ENCODE measurements around the gene LMOD1.
"Not testable (repeated sequence)": the region's sequence is repeated elsewhere in the genome, so short reads cannot be mapped to it uniquely, and the experiment has no call there.

The LMOD1 gene

DNA sequence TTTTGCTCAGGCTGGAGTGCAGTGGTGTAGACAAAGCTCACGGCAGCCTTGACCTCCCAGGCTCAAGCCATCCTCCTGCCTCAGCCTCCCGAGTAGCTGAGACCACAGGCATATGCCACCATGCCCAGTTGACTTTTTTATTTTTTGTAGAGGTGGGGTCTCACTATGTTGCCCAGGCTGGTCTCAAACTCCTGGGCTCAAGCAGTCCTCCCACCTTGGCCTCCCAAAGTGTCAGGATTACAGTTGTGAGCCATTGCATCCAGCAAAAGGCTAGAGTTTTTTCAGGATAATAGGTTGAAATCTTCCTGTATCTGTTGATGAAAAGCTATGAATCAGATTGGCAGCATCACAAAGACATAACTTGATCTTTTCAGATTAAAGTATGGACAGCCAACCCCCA is 89.6 kb downstream of the LMOD1 start:
- H3K9me3 Mint-ChIP-seq; H3K27me3 Mint-ChIP-seq (ENCODE audit: low read depth); H3K27ac Mint-ChIP-seq; H3K4me1 Mint-ChIP-seq (ENCODE audit: low read depth); H3K4me3 Mint-ChIP-seq: not testable (repeated sequence)
- H3K36me3 Mint-ChIP-seq (ENCODE audit: low read depth), result peaks cover 60% of the 10 kb centered on the region

DNA sequence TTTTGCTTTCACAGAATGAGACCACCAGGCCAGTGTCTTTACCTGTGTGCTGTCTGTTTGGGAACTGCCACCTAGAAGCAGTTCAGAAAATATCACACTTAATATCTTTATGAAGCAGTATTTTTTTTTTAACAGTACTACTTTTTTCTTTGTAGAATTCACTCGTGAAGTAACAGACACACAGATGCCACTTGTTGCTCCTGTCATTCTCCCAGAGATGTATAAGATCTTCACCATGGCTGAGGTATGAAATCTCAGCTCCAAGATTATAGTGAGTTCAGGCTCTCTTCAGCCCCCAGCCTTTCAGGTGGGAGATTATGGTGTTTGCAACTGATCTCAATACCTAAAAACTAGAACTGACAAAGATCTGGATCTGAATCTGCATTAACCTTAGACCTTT is 94.4 kb downstream of the LMOD1 start:
- Mint-ChIP-seq H3K4me1 (ENCODE audit: low read depth) (no peaks in the 10 kb centered on the region), H3K9me3 (no peaks in the 10 kb centered on the region), H3K4me3 (no peak overlapping the region), H3K36me3 (ENCODE audit: low read depth) (peaks cover 42% of the 10 kb centered on the region), H3K27ac (no peak overlapping the region), H3K27me3 (ENCODE audit: low read depth) (no peaks in the 10 kb centered on the region)

GRCh38 chr1:201850053-201850397 is 96.3 kb downstream of the LMOD1 start:
- Mint-ChIP-seq H3K27ac (no peak overlapping the region), H3K36me3 (ENCODE audit: low read depth) (peaks cover 27% of the 10 kb centered on the region)

DNA sequence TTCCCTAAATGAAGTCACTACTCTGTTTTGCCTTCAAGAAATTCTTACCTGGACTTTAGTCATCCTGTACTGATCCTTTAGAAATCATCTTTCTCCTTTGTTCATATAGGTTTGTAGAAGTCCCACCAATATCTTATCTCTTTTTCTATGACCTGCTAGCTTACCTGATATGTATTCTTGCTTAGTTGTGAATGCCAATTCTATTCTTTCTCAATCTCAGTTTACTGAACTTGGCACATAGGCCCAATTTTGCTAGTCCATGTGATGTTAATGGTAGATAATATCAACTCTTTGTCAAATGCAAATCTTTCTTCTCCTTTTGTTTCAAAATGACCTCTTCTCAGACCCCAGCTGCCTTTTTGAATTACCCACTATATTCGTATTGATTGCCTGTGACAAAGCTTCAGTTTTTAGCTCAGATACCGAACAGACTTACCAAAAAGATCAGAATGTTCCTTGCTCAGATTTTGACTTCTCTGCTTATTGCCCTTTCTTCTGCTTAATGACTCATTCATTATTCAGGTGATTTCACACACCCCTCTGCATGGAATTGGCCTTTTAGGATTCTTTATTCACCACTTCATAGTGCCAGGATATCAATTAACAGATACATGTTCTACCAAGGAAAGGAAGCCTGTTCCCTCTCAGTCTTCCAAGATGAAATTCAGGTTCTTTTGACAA is 96.8 kb downstream of the LMOD1 start:
- Mint-ChIP-seq H3K36me3 (ENCODE audit: low read depth) (peaks cover 22% of the 10 kb centered on the region), H3K4me3 (no peak overlapping the region), H3K4me1 (ENCODE audit: low read depth) (peaks cover 2% of the 10 kb centered on the region), H3K27ac (peak overlapping the region; percentile 22), H3K27me3 (ENCODE audit: low read depth) (no peaks in the 10 kb centered on the region), H3K9me3 (no peaks in the 10 kb centered on the region)

More at GRCh38 chr1:201850053-201850397, 96.3 kb downstream of the LMOD1 start:
- no peaks in the 10 kb centered on the region for H3K27me3 Mint-ChIP-seq (ENCODE audit: low read depth)
- no peak overlapping the region for H3K4me3 Mint-ChIP-seq
- H3K4me1 Mint-ChIP-seq (ENCODE audit: low read depth), result peaks cover 2% of the 10 kb centered on the region
- no peaks in the 10 kb centered on the region for H3K9me3 Mint-ChIP-seq

GRCh38 chr1:201848230-201848629 is 98.1 kb downstream of the LMOD1 start:
- H3K36me3 Mint-ChIP-seq (ENCODE audit: low read depth), result peaks cover 20% of the 10 kb centered on the region
- H3K27ac Mint-ChIP-seq, result no peak overlapping the region
- H3K9me3 Mint-ChIP-seq, result no peaks in the 10 kb centered on the region

DNA sequence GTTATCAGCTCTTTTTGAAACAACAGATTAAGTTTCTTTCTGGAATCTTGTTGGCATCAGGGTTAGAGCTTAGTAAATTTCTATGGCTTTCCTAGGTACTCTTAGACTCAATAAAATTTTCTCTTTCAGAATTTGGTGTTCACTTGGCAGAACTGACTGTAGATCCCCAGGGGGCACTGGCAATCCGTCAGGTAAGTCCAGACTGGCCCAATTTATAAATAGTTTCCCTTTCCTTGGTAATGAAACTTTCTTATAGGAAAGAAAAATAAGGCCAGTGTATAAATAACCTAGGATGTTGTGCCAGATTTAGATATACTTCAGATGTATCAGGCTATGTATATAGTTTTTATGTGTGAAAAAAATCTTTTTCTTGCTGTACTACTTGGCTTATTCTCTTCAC is 99.2 kb downstream of the LMOD1 start:
- no peak overlapping the region for H3K27ac Mint-ChIP-seq
- H3K36me3 Mint-ChIP-seq (ENCODE audit: low read depth), result peaks cover 15% of the 10 kb centered on the region
- no peaks in the 10 kb centered on the region for H3K9me3 Mint-ChIP-seq
- no peak overlapping the region for H3K4me3 Mint-ChIP-seq
- no peaks in the 10 kb centered on the region for H3K27me3 Mint-ChIP-seq (ENCODE audit: low read depth)
- H3K4me1 Mint-ChIP-seq (ENCODE audit: low read depth), result peaks cover 7% of the 10 kb centered on the region

More at GRCh38 chr1:201848230-201848629, 98.1 kb downstream of the LMOD1 start:
- no peak overlapping the region for H3K4me3 Mint-ChIP-seq
- H3K4me1 Mint-ChIP-seq (ENCODE audit: low read depth), result peaks cover 3% of the 10 kb centered on the region
- no peaks in the 10 kb centered on the region for H3K27me3 Mint-ChIP-seq (ENCODE audit: low read depth)

All from T-helper 1 cell treated with Interleukin-12 subunit alpha and Interleukin-12 subunit beta and Interleukin-4 antibody, amounts not matched to agents 30 μg/mL and 1 μg/mL, for 36 hours (primary cell).